WERI-Rb-1 (cell line): Measurements from ENCODE around the gene HCK.

Experiments
- DNase-seq: peaks from one replicate; pipeline ENCODE4 v3.0.0-alpha.2; 2020
- H3K27ac ChIP-seq: fragments of 250-450 bp; sonication (Bioruptor Pico); 2 replicates; pipeline ENCODE4 v1.5.1; 2020; ENCODE audit warnings: mild to moderate bottlenecking, moderate library complexity
- H3K27me3 ChIP-seq: fragments of 250-450 bp; sonication (Bioruptor Pico); 2 replicates; pipeline ENCODE4 v1.5.1; 2021; ENCODE audit warnings: mild to moderate bottlenecking, low read depth, moderate library complexity; ENCODE audit not compliant: insufficient read depth, severe bottlenecking
- H3K36me3 ChIP-seq: fragments of 250-450 bp; sonication (Bioruptor Pico); 2 replicates; pipeline ENCODE4 v1.5.1; 2020; ENCODE audit warnings: mild to moderate bottlenecking, moderate library complexity
- H3K4me3 ChIP-seq: 2 replicates; pipeline ENCODE4 v1.5.1; 2011; ENCODE audit warnings: low read depth, mild to moderate bottlenecking, control low read depth, low read length
- H3K9me3 ChIP-seq: fragments of 250-450 bp; sonication (Bioruptor Pico); 2 replicates; pipeline ENCODE4 v1.5.1; 2021; ENCODE audit warnings: mild to moderate bottlenecking, moderate library complexity; ENCODE audit not compliant: severe bottlenecking
- CTCF ChIP-seq: IDR thresholded peaks from 2 replicates; pipeline ENCODE4 v1.5.1; 2011; ENCODE audit warnings: low read depth, mild to moderate bottlenecking, control low read depth, inconsistent platforms, low read length

The HCK gene

DNA sequence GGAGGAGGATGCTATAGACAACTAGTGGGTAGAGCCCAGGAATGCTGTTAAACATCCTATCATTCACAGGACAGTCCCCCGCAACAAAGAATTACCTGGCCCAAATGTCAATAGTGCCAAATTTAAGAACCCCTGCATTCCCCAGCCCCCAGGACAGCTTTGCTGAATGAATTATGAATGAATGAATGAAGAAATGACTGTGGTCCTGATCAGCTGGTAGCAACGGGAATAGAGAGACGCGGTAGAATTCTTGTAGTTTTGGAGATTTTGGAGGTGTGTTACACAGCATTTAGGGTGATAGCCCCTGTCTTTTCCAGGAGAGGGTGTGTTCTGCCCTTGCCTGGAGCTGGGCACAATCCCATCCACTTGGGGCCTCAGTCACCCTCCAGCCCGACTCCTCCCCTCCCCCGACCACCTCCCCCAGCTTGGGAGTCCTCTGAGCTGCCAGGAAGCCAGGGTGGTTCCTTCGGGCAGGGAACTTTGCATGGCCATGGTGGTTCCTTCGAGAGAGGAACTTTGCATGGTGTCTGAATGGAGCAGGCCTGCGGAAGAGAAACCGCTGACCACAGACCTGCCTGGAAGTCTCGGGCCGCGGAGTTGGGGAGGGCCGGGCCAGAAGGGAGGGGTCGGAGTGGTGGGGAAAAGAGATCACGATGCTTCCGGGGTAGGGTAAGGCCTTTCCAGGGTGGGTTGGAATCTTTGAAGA, 1.0 kb upstream of the HCK start:
- Histone ChIP-seq H3K27ac (no peak overlapping the region), H3K4me3 (no peak overlapping the region), H3K9me3 (peaks cover 4% of the 10 kb centered on the region), H3K27me3 (no peaks in the 10 kb centered on the region), H3K36me3 (no peaks in the 10 kb centered on the region)
- no peak for TF ChIP-seq CTCF
- DNase-seq = no peak

GRCh38 chr20:32051720-32052089, 337 bp upstream of the HCK start:
- no peak for TF ChIP-seq CTCF
- H3K36me3 ChIP-seq = no peaks in the 10 kb centered on the region
- no peak for DNase-seq
- no peak overlapping the region for H3K4me3 ChIP-seq
- H3K27ac ChIP-seq = no peak overlapping the region
- peaks cover 4% of the 10 kb centered on the region for H3K9me3 ChIP-seq
- no peaks in the 10 kb centered on the region for H3K27me3 ChIP-seq

DNA sequence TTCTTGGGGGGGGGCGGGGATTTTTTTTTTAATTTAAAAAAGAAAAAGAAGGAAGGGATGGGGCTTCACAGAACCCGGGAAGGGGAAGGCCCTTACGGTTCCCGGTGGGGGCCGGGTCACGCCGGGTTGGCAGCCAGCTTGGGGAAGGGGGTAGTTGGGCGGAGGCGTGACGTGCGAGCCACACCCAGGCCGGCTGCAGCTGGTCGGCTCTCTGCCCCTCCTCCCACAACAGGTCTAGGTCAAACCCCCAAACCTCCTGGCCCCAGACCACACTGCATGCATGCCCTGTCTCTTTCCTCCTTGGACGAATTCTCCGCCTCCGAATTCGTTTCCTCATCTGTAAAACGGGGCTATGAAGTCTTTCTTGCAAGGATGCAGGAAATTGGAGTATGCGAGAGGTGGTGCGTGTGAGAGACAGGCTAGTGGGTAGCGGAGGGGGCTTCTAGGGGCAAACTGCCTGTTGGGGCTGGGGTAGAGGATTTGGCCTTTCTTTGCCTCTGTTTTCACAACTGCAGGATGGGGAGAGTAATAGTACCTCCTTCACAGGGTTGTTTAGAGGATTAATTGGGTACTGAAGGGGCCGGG, 828 bp downstream of the HCK start:
- no peak overlapping the region for H3K4me3 ChIP-seq

GRCh38 chr20:32053648-32054047, 1.6 kb downstream of the HCK start:
- H3K27ac ChIP-seq = no peak overlapping the region
- H3K4me3 ChIP-seq = no peak overlapping the region
- peaks cover 4% of the 10 kb centered on the region for H3K9me3 ChIP-seq
- no peak for DNase-seq
- no peaks in the 10 kb centered on the region for H3K36me3 ChIP-seq
- no peak for TF ChIP-seq CTCF
- H3K27me3 ChIP-seq = no peaks in the 10 kb centered on the region

More for the DNA sequence above, 828 bp downstream of the HCK start:
- Histone ChIP-seq H3K36me3 (no peaks in the 10 kb centered on the region), H3K27ac (no peak overlapping the region), H3K27me3 (no peaks in the 10 kb centered on the region), H3K9me3 (peaks cover 4% of the 10 kb centered on the region)
- TF ChIP-seq CTCF = no peak
- DNase-seq = no peak

DNA sequence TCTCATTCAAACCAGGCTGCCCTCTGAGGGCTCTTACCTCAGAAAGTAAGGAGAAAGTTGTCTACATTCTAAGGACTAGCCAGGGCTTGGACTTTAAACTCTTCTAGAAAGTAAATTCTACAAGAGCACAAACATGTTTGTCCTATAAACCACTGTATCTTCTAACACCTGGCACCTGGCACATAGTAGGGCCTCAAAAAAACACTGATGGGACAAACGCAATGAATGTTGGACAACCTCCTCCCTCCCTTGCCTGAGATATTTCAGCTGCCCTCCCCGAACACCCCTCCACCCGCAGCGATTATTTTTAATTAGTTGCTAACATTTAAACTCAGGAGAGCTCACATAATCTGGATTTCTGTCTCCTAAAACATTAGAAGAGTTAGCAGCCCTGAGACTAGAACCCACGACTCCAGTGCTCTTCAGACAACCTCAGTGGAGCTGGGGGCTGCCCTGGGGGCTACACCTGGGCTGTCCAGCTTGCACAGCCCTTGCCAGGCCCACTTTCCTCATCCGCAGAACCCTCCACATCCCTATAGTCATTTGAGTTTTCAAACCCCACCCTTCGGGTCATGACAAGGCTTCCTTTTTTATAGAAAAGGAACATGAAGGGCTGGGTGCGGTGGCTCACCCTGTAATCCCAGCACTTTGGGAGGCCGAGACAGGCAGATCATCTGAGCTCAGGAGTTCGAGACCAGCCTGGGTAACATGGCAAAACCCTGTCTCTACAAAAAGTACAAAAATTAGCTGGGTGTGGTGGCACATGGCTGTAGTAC, 4.9 kb downstream of the HCK start:
- Histone ChIP-seq H3K27ac (no peak overlapping the region), H3K4me3 (no peak overlapping the region), H3K9me3 (peaks cover 2% of the 10 kb centered on the region), H3K36me3 (no peaks in the 10 kb centered on the region), H3K27me3 (no peaks in the 10 kb centered on the region)
- no peak for DNase-seq
- no peak for TF ChIP-seq CTCF
